Measurements from ENCODE around the gene GPR176. TPM values are rescaled to one million over a fixed set of nuclear protein-coding genes. Genes with fewer than 3 reads are reported as not detected.

GPR176 gene
- polyA plus RNA-seq, 1 donor from 2014 or later = 8.3 TPM

DNA sequence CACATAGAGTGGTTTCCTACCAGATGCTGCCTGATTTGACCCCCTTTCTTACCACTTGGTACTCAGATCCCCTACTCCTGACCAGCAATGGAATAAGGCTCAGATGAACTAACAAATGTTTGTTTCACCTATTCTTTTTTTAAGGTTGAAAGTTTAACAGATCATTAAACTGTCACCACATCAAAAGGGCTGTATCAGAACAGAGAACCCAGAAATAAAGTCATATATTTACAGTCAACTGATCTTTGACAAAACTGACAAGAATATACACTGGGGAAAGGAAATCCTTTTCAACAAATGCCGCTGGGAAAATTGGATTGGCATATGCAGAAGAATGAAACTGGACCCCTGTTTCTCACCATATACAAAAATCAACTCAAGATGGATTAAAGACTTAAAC, 56.0 kb downstream of the GPR176 start:
- no peaks in the 10 kb centered on the region for H3K9me3 ChIP-seq (ENCODE audit: low read length)

DNA sequence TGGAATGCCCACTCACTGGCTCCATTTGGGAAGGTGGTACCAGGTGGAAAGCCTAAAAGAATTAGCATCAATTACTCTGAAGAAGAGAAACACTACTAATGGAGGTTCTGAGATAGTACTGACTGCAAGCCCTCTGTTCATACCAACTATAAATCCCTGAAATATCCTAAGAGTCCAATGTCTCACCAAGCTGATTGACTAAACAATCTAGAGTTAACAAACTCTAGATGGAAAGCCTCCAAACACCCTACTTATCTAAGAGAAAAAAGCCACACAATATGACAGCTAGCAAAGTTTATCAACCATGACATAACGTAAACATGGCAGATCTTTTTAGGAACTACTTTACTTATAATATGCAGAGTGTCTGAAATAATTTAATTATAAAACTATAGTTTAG, 59.2 kb downstream of the GPR176 start:
- no peak overlapping the region for H3K4me2 ChIP-seq (ENCODE audit: low read length)
- no peak overlapping the region for H3K4me3 ChIP-seq (ENCODE audit: low read length)
- no peaks in the 10 kb centered on the region for H3F3A ChIP-seq (ENCODE audit: insufficient read depth, low read length, poor library complexity, severe bottlenecking)
- no peaks in the 10 kb centered on the region for H3K9me3 ChIP-seq (ENCODE audit: low read length)
- no peaks in the 10 kb centered on the region for H3K9me2 ChIP-seq (ENCODE audit: insufficient read depth, low read length)
- no peak overlapping the region for H3K9ac ChIP-seq (ENCODE audit: low read length)
- H3K27me3 ChIP-seq (ENCODE audit: insufficient read depth, low read depth, low read length) = no peaks in the 10 kb centered on the region
- no peaks in the 10 kb centered on the region for H3K79me2 ChIP-seq (replicated peaks; ENCODE audit: insufficient read depth, low read length)
- TF ChIP-seq, protein P1, sequence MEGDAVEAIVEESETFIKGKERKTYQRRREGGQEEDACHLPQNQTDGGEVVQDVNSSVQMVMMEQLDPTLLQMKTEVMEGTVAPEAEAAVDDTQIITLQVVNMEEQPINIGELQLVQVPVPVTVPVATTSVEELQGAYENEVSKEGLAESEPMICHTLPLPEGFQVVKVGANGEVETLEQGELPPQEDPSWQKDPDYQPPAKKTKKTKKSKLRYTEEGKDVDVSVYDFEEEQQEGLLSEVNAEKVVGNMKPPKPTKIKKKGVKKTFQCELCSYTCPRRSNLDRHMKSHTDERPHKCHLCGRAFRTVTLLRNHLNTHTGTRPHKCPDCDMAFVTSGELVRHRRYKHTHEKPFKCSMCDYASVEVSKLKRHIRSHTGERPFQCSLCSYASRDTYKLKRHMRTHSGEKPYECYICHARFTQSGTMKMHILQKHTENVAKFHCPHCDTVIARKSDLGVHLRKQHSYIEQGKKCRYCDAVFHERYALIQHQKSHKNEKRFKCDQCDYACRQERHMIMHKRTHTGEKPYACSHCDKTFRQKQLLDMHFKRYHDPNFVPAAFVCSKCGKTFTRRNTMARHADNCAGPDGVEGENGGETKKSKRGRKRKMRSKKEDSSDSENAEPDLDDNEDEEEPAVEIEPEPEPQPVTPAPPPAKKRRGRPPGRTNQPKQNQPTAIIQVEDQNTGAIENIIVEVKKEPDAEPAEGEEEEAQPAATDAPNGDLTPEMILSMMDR (IDR thresholded peaks at IDR 0.05; ENCODE audit: poor library complexity, severe bottlenecking) = no peak
- no peak for TF ChIP-seq EP300 (conservative IDR thresholded peaks at IDR 0.05; ENCODE audit: poor library complexity, severe bottlenecking)
- no peak for TF ChIP-seq SMC3 (conservative IDR thresholded peaks at IDR 0.05; ENCODE audit: poor library complexity)
- TF ChIP-seq TAF1 (IDR thresholded peaks at IDR 0.05; ENCODE audit: low read depth) = no peak
- TF ChIP-seq EZH2 (IDR thresholded peaks at IDR 0.05; ENCODE audit: borderline replicate concordance, insufficient read depth, low read length, poor library complexity, severe bottlenecking) = no peak
- TF ChIP-seq MXI1 (conservative IDR thresholded peaks at IDR 0.05; ENCODE audit: poor library complexity, severe bottlenecking) = no peak
- no peak for TF ChIP-seq RAD21 (conservative IDR thresholded peaks at IDR 0.05)
- no peak for TF ChIP-seq POLR2AphosphoS5 (IDR thresholded peaks at IDR 0.05)
- H3K27ac ChIP-seq (ENCODE audit: low read length) = no peak overlapping the region
- no peak overlapping the region for H2AFZ ChIP-seq (ENCODE audit: low read depth, low read length)
- H4K20me1 ChIP-seq (ENCODE audit: insufficient read depth) = no peaks in the 10 kb centered on the region
- no peaks in the 10 kb centered on the region for H3K36me3 ChIP-seq (ENCODE audit: insufficient read depth, low read length)

More for the DNA sequence above, 56.0 kb downstream of the GPR176 start:
- no peaks in the 10 kb centered on the region for H3K79me2 ChIP-seq (replicated peaks; ENCODE audit: insufficient read depth, low read length)
- no peaks in the 10 kb centered on the region for H3K27me3 ChIP-seq (ENCODE audit: insufficient read depth, low read depth, low read length)
- no peak overlapping the region for H3K9ac ChIP-seq (ENCODE audit: low read length)
- H3K9me2 ChIP-seq (ENCODE audit: insufficient read depth, low read length) = no peaks in the 10 kb centered on the region
- no peak overlapping the region for H3K4me3 ChIP-seq (ENCODE audit: low read length)
- H3K36me3 ChIP-seq (ENCODE audit: insufficient read depth, low read length) = no peaks in the 10 kb centered on the region
- TF ChIP-seq RAD21 (conservative IDR thresholded peaks at IDR 0.05) (no peak), EP300 (conservative IDR thresholded peaks at IDR 0.05; ENCODE audit: poor library complexity, severe bottlenecking) (peak; percentile 80)
- H3K27ac ChIP-seq (ENCODE audit: low read length) = peak overlapping the region; percentile 34
- no peaks in the 10 kb centered on the region for H3F3A ChIP-seq (ENCODE audit: insufficient read depth, low read length, poor library complexity, severe bottlenecking)
- no peak overlapping the region for H3K4me2 ChIP-seq (ENCODE audit: low read length)
- no peak overlapping the region for H2AFZ ChIP-seq (ENCODE audit: low read depth, low read length)
- H4K20me1 ChIP-seq (ENCODE audit: insufficient read depth) = no peaks in the 10 kb centered on the region

DNA sequence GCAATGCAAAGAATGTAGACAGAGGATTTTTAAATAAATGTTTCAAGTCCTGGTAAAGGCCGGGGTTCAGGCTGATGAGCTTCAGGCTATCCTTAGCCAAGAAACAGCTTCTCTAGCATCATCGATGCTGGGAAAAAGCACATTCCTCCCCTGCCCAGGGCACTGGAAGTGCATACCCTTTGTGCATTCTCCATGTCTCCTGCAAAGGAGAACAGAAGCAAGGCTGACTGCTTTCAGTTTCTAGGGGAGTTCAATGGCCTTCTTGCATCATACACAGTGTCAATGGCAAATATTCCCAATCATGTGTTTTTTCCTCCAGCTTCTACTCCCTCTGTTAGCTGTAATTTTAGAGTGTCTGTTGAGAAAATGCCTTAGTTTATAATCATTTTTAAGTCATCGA, 59.9 kb downstream of the GPR176 start:
- Histone ChIP-seq H3K79me2 (replicated peaks; ENCODE audit: insufficient read depth, low read length) (no peaks in the 10 kb centered on the region), H2AFZ (ENCODE audit: low read depth, low read length) (no peak overlapping the region), H3K9me2 (ENCODE audit: insufficient read depth, low read length) (no peaks in the 10 kb centered on the region), H3K27me3 (ENCODE audit: insufficient read depth, low read depth, low read length) (no peaks in the 10 kb centered on the region), H3F3A (ENCODE audit: insufficient read depth, low read length, poor library complexity, severe bottlenecking) (no peaks in the 10 kb centered on the region), H3K27ac (ENCODE audit: low read length) (no peak overlapping the region), H3K9me3 (ENCODE audit: low read length) (no peaks in the 10 kb centered on the region), H3K9ac (ENCODE audit: low read length) (no peak overlapping the region), H3K36me3 (ENCODE audit: insufficient read depth, low read length) (no peaks in the 10 kb centered on the region), H3K4me2 (ENCODE audit: low read length) (no peak overlapping the region), H3K4me3 (ENCODE audit: low read length) (no peak overlapping the region), H4K20me1 (ENCODE audit: insufficient read depth) (no peaks in the 10 kb centered on the region)
- no peak for TF ChIP-seq EP300 (conservative IDR thresholded peaks at IDR 0.05; ENCODE audit: poor library complexity, severe bottlenecking)
- no peak for TF ChIP-seq MXI1 (conservative IDR thresholded peaks at IDR 0.05; ENCODE audit: poor library complexity, severe bottlenecking)
- no peak for TF ChIP-seq POLR2AphosphoS5 (IDR thresholded peaks at IDR 0.05)
- TF ChIP-seq EZH2 (IDR thresholded peaks at IDR 0.05; ENCODE audit: borderline replicate concordance, insufficient read depth, low read length, poor library complexity, severe bottlenecking) = no peak
- TF ChIP-seq, protein P1 (IDR thresholded peaks at IDR 0.05; ENCODE audit: poor library complexity, severe bottlenecking) = no peak
- TF ChIP-seq, protein P2, sequence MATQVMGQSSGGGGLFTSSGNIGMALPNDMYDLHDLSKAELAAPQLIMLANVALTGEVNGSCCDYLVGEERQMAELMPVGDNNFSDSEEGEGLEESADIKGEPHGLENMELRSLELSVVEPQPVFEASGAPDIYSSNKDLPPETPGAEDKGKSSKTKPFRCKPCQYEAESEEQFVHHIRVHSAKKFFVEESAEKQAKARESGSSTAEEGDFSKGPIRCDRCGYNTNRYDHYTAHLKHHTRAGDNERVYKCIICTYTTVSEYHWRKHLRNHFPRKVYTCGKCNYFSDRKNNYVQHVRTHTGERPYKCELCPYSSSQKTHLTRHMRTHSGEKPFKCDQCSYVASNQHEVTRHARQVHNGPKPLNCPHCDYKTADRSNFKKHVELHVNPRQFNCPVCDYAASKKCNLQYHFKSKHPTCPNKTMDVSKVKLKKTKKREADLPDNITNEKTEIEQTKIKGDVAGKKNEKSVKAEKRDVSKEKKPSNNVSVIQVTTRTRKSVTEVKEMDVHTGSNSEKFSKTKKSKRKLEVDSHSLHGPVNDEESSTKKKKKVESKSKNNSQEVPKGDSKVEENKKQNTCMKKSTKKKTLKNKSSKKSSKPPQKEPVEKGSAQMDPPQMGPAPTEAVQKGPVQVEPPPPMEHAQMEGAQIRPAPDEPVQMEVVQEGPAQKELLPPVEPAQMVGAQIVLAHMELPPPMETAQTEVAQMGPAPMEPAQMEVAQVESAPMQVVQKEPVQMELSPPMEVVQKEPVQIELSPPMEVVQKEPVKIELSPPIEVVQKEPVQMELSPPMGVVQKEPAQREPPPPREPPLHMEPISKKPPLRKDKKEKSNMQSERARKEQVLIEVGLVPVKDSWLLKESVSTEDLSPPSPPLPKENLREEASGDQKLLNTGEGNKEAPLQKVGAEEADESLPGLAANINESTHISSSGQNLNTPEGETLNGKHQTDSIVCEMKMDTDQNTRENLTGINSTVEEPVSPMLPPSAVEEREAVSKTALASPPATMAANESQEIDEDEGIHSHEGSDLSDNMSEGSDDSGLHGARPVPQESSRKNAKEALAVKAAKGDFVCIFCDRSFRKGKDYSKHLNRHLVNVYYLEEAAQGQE (IDR thresholded peaks at IDR 0.05; ENCODE audit: borderline replicate concordance) = no peak
- no peak for TF ChIP-seq RAD21 (conservative IDR thresholded peaks at IDR 0.05)
- no peak for TF ChIP-seq SMC3 (conservative IDR thresholded peaks at IDR 0.05; ENCODE audit: poor library complexity)
- TF ChIP-seq TAF1 (IDR thresholded peaks at IDR 0.05; ENCODE audit: low read depth) = no peak
